Measurements from ENCODE around the gene PITRM1.

DNA sequence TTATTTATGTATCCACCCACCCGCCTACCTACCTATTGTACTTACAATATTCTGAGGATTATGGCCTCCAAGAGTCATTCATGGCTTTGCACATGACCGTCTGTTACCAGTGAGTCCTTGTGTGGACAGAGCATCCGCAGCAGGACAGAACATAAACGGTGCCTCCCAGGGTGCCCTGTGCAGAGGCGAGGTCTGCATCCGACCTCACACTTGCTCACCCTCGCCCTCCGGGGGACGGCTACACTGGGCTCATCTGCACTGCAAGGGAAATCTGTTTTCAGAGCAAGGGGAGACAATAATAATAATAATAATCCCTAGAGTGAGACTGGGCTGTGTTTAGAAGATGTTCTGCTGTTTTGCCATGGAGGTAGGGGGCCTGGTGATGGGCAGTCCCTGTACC, 75.4 kb downstream of the PITRM1 start:
- TF ChIP-seq POLR2AphosphoS5 (IDR thresholded peaks at IDR 0.05; ENCODE audit: insufficient read depth, low read depth, low read length) = no peak
- TF ChIP-seq, protein P1, sequence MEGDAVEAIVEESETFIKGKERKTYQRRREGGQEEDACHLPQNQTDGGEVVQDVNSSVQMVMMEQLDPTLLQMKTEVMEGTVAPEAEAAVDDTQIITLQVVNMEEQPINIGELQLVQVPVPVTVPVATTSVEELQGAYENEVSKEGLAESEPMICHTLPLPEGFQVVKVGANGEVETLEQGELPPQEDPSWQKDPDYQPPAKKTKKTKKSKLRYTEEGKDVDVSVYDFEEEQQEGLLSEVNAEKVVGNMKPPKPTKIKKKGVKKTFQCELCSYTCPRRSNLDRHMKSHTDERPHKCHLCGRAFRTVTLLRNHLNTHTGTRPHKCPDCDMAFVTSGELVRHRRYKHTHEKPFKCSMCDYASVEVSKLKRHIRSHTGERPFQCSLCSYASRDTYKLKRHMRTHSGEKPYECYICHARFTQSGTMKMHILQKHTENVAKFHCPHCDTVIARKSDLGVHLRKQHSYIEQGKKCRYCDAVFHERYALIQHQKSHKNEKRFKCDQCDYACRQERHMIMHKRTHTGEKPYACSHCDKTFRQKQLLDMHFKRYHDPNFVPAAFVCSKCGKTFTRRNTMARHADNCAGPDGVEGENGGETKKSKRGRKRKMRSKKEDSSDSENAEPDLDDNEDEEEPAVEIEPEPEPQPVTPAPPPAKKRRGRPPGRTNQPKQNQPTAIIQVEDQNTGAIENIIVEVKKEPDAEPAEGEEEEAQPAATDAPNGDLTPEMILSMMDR (IDR thresholded peaks at IDR 0.05; ENCODE audit: extremely low read depth in 1 of 2, insufficient read depth in 1 of 2, low read depth in 1 of 2, low read length in 2 of 2) = no peak
- TF ChIP-seq GATA2 (IDR thresholded peaks at IDR 0.05; ENCODE audit: insufficient read depth, insufficient read length, low read depth, low read length) = no peak
- TF ChIP-seq POLR2A (IDR thresholded peaks at IDR 0.05; ENCODE audit: low read depth, low read length) = no peak
- no peak for TF ChIP-seq FOS (IDR thresholded peaks at IDR 0.05; ENCODE audit: borderline replicate concordance, insufficient read depth, low read length)

All from endothelial cell of umbilical vein (primary cell).